ENCODE measurements around the gene PPP1R3G. TPM values are rescaled to one million over a fixed set of nuclear protein-coding genes. Genes with fewer than 3 reads are reported as not detected.

The PPP1R3G gene
- total RNA-seq, 1 donor from 2014 or later, result 0.41 TPM

- intact Hi-C loops (cut with DNase I), result no loop called here
- Histone ChIP-seq H3K4me3 (no peak overlapping the region), H3K4me1 (no peaks in the 10 kb centered on the region), H3K36me3 (no peaks in the 10 kb centered on the region), H3K9me3 (no peaks in the 10 kb centered on the region), H3K27ac (no peak overlapping the region), H3K27me3 (ENCODE audit: low read depth) (no peaks in the 10 kb centered on the region)
- no peak for TF ChIP-seq CTCF (IDR thresholded peaks at IDR 0.05)
- no peak for DNase-seq
- ATAC-seq, result no peak
Measured at GRCh38 chr6:5072440-5072839, 12.7 kb upstream of the PPP1R3G start.

GRCh38 chr6:5073992-5074391 is 11.1 kb upstream of the PPP1R3G start:
- Histone ChIP-seq H3K27ac (no peak overlapping the region), H3K4me3 (no peak overlapping the region), H3K4me1 (no peaks in the 10 kb centered on the region), H3K36me3 (no peaks in the 10 kb centered on the region), H3K9me3 (no peaks in the 10 kb centered on the region), H3K27me3 (ENCODE audit: low read depth) (no peaks in the 10 kb centered on the region)
- ATAC-seq, result no peak
- intact Hi-C loops (cut with DNase I), result no loop called here
- no peak for DNase-seq
- TF ChIP-seq CTCF (IDR thresholded peaks at IDR 0.05), result no peak

GRCh38 chr6:5076931-5077330 is 8.2 kb upstream of the PPP1R3G start:
- no peak for DNase-seq
- Histone ChIP-seq H3K4me3 (no peak overlapping the region), H3K9me3 (no peaks in the 10 kb centered on the region), H3K27ac (no peak overlapping the region), H3K36me3 (no peaks in the 10 kb centered on the region), H3K4me1 (no peaks in the 10 kb centered on the region), H3K27me3 (ENCODE audit: low read depth) (no peaks in the 10 kb centered on the region)
- ATAC-seq, result no peak
- no peak for TF ChIP-seq CTCF (IDR thresholded peaks at IDR 0.05)
- intact Hi-C loops (cut with DNase I), result no loop called here

- no peak overlapping the region for H3K4me3 ChIP-seq
- no peaks in the 10 kb centered on the region for H3K27me3 ChIP-seq (ENCODE audit: low read depth)
- no peak for TF ChIP-seq CTCF (IDR thresholded peaks at IDR 0.05)
- H3K4me1 ChIP-seq, result no peaks in the 10 kb centered on the region
- ATAC-seq (no peak), DNase-seq (no peak)
- no peak overlapping the region for H3K27ac ChIP-seq
- intact Hi-C loops (cut with DNase I), result no loop called here
- H3K9me3 ChIP-seq, result no peaks in the 10 kb centered on the region
- H3K36me3 ChIP-seq, result no peaks in the 10 kb centered on the region
Measured at GRCh38 chr6:5078121-5078669, 6.9 kb upstream of the PPP1R3G start.

- TF ChIP-seq CTCF (IDR thresholded peaks at IDR 0.05), result no peak
Measured at GRCh38 chr6:5079692-5080091, 5.4 kb upstream of the PPP1R3G start.

GRCh38 chr6:5080574-5080973 is 4.6 kb upstream of the PPP1R3G start:
- intact Hi-C loops (cut with DNase I), result no loop called here
- H3K9me3 ChIP-seq, result no peaks in the 10 kb centered on the region
- TF ChIP-seq CTCF (IDR thresholded peaks at IDR 0.05), result no peak
- H3K4me1 ChIP-seq, result peaks cover 9% of the 10 kb centered on the region
- H3K4me3 ChIP-seq, result no peak overlapping the region
- H3K36me3 ChIP-seq, result no peaks in the 10 kb centered on the region
- H3K27me3 ChIP-seq (ENCODE audit: low read depth), result peaks cover 16% of the 10 kb centered on the region
- DNase-seq (no peak), ATAC-seq (no peak)
- no peak overlapping the region for H3K27ac ChIP-seq

More at GRCh38 chr6:5079692-5080091, 5.4 kb upstream of the PPP1R3G start:
- no peak for ATAC-seq
- Histone ChIP-seq H3K4me3 (no peak overlapping the region), H3K9me3 (no peaks in the 10 kb centered on the region), H3K36me3 (no peaks in the 10 kb centered on the region), H3K4me1 (peaks cover 2% of the 10 kb centered on the region), H3K27me3 (ENCODE audit: low read depth) (peaks cover 7% of the 10 kb centered on the region), H3K27ac (no peak overlapping the region)
- intact Hi-C loops (cut with DNase I), result no loop called here
- no peak for DNase-seq
